Fibroblast of lung (primary cell): ENCODE results near the gene HINT2. TPM values are rescaled to one million over a fixed set of nuclear protein-coding genes. Genes with fewer than 3 reads are reported as not detected.

ENCODE experiments used
- DNase-seq, 2 donors: peaks; one replicate each; pipeline versions ENCODE4 v3.0.0 to v3.0.0-alpha.2; 2010; ENCODE audit warnings: low read depth in 2 of 2
- H2AFZ ChIP-seq: 2 replicates; pipeline ENCODE4 v1.5.1; 2012; ENCODE audit warnings: low read length, control low read depth, inconsistent platforms
- H3K27ac ChIP-seq: 2 replicates; pipeline ENCODE4 v1.5.1; 2011; ENCODE audit warnings: low read length, control low read depth; ENCODE audit not compliant: insufficient read depth
- H3K27me3 ChIP-seq: 2 replicates; pipeline ENCODE4 v1.5.1; 2011; ENCODE audit warnings: mild to moderate bottlenecking, low read length; ENCODE audit not compliant: control insufficient read depth, insufficient read depth
- H3K36me3 ChIP-seq: 2 replicates; pipeline ENCODE4 v1.5.1; 2011; ENCODE audit warnings: low read length; ENCODE audit not compliant: control insufficient read depth, insufficient read depth
- H3K4me1 ChIP-seq: 2 replicates; pipeline ENCODE4 v1.5.1; 2011; ENCODE audit warnings: low read length; ENCODE audit not compliant: control insufficient read depth, insufficient read depth; ENCODE audit errors: extremely low read depth
- H3K4me2 ChIP-seq: 2 replicates; pipeline ENCODE4 v1.5.1; 2011; ENCODE audit warnings: low read length, control low read depth; ENCODE audit not compliant: insufficient read depth; ENCODE audit errors: extremely low read depth
- H3K4me3 ChIP-seq, 4 experiments: fragments of 200-600 bp in 1 of 4; sonication (generic) in 1 of 4; replicated peaks in 1 of 4; 2 replicates each; pipeline ENCODE4 v1.5.1; 2011 to 2016; ENCODE audit warnings: low read length in 4 of 4, low read depth in 3 of 4, mild to moderate bottlenecking in 3 of 4, control low read depth in 2 of 4, inconsistent platforms in 1 of 4, mixed read lengths in 1 of 4; ENCODE audit not compliant: insufficient read depth in 1 of 4; ENCODE audit errors: control extremely low read depth in 1 of 4
- H3K79me2 ChIP-seq: 2 replicates; pipeline ENCODE4 v1.5.1; 2012; ENCODE audit warnings: mild to moderate bottlenecking, low read length, inconsistent platforms; ENCODE audit not compliant: control insufficient read depth, insufficient read depth
- H3K9ac ChIP-seq: 2 replicates; pipeline ENCODE4 v1.5.1; 2011; ENCODE audit warnings: mild to moderate bottlenecking, low read length, control low read depth; ENCODE audit not compliant: insufficient read depth
- H3K9me3 ChIP-seq: 2 replicates; pipeline ENCODE4 v1.5.1; 2012; ENCODE audit warnings: low read depth, low read length; ENCODE audit not compliant: control insufficient read depth, insufficient read depth
- H4K20me1 ChIP-seq: 2 replicates; pipeline ENCODE4 v1.5.1; 2011; ENCODE audit warnings: low read length; ENCODE audit not compliant: control insufficient read depth, insufficient read depth; ENCODE audit errors: extremely low read depth
- EZH2 ChIP-seq: IDR thresholded peaks from 2 replicates; pipeline ENCODE4 v1.5.1; 2012; ENCODE audit warnings: low read length, control low read depth, mild to moderate bottlenecking; ENCODE audit errors: missing control alignments
- polyA plus RNA-seq, 2 donors: library from polyadenylated mRNA; depleted of rRNA in 1 of 2; stranded (reverse) in 1 of 2; unstranded in 1 of 2; fragments of >200 nt; gene quantifications; 2 replicates each; pipeline ENCODE4 v1.2.1, GENCODE V29; 2011 to 2012; ENCODE audit warnings: missing spikeins in 1 of 2
- total RNA-seq: library from RNA; depleted of rRNA; stranded (reverse); fragments of >200 nt; gene quantifications from 2 replicates; pipeline ENCODE4 v1.2.1, GENCODE V29; 2014
- TF ChIP-seq, protein P1 (sequence below), 2 donors: IDR thresholded peaks in 1 of 2; conservative IDR thresholded peaks in 1 of 2; 1 replicate in 1 of 2; 2 replicates in 1 of 2; pipeline ENCODE4 v1.5.1; 2011 to 2012; ENCODE audit warnings: low read length in 2 of 2, control low read depth in 1 of 2, inconsistent platforms in 1 of 2, low read depth in 1 of 2, mild to moderate bottlenecking in 1 of 2

Gene HINT2
- total and polyA plus RNA-seq, 2 donors (not counting 1 experiment from before 2014, with no cell fraction given): 13.1 to 34.2 TPM

DNA sequence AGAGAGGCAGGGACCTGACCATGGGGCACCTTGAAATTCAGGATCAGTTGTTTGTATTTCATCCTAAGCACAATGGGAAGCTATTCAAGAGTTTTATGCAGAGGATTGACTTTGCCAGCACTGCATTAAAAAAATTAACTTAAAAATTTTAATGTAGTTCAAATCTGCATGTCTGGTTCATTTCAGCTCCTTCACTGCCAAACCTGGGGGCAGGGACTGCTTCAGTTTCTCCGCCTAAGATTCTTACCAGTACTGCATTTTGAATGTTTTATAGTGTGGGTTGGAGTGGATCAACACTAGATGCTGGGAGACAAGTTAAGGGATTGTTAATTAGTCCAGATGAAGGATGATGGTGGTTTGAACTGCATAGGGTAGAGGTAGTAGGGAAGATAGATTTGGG, 45.1 kb downstream of the HINT2 start:
- DNase-seq: no peak
- Histone ChIP-seq H3K4me1 (no peaks in the 10 kb centered on the region), H3K4me3 (no peak overlapping the region), H3K9me3 (no peaks in the 10 kb centered on the region), H3K27me3 (peaks cover 11% of the 10 kb centered on the region), H2AFZ (no peak overlapping the region), H3K4me2 (no peak overlapping the region), H3K9ac (no peak overlapping the region), H3K27ac (no peak overlapping the region), H3K36me3 (no peaks in the 10 kb centered on the region), H4K20me1 (no peaks in the 10 kb centered on the region), H3K79me2 (no peaks in the 10 kb centered on the region)
- no peak for TF ChIP-seq EZH2
- TF ChIP-seq, protein P1, sequence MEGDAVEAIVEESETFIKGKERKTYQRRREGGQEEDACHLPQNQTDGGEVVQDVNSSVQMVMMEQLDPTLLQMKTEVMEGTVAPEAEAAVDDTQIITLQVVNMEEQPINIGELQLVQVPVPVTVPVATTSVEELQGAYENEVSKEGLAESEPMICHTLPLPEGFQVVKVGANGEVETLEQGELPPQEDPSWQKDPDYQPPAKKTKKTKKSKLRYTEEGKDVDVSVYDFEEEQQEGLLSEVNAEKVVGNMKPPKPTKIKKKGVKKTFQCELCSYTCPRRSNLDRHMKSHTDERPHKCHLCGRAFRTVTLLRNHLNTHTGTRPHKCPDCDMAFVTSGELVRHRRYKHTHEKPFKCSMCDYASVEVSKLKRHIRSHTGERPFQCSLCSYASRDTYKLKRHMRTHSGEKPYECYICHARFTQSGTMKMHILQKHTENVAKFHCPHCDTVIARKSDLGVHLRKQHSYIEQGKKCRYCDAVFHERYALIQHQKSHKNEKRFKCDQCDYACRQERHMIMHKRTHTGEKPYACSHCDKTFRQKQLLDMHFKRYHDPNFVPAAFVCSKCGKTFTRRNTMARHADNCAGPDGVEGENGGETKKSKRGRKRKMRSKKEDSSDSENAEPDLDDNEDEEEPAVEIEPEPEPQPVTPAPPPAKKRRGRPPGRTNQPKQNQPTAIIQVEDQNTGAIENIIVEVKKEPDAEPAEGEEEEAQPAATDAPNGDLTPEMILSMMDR (conservative IDR thresholded peaks at IDR 0.05 in 1 of 2, IDR thresholded peaks at IDR 0.05 in 1 of 2; ENCODE audit: low read depth in 1 of 2, low read length in 2 of 2): no peak

DNA sequence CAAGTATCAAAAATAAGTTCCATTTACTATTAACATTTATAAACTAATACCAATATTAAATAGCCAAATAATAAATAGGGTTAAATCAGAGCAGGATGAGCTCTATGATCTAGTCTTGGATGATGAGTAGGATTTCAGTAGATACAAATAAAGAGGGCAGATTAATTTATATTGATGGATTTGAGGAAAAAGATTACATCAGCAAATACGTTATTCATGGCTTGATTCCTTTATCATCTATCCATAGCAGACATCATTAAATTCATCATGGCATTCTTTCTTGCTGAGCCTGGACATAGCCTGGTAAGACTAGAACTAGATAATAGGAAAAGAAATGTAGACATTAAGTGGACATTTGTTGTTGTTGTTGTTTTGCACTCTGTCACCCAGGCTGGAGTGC, 47.4 kb downstream of the HINT2 start:
- Histone ChIP-seq H4K20me1 (no peaks in the 10 kb centered on the region), H3K4me2 (no peak overlapping the region), H2AFZ (no peak overlapping the region), H3K9ac (no peak overlapping the region), H3K79me2 (no peaks in the 10 kb centered on the region), H3K36me3 (no peaks in the 10 kb centered on the region), H3K4me3 (no peak overlapping the region), H3K4me1 (no peaks in the 10 kb centered on the region), H3K9me3 (no peaks in the 10 kb centered on the region), H3K27ac (no peak overlapping the region), H3K27me3 (peaks cover 11% of the 10 kb centered on the region)
- DNase-seq: no peak
- TF ChIP-seq, protein P1 (conservative IDR thresholded peaks at IDR 0.05 in 1 of 2, IDR thresholded peaks at IDR 0.05 in 1 of 2; ENCODE audit: low read depth in 1 of 2, low read length in 2 of 2): no peak
- no peak for TF ChIP-seq EZH2

DNA sequence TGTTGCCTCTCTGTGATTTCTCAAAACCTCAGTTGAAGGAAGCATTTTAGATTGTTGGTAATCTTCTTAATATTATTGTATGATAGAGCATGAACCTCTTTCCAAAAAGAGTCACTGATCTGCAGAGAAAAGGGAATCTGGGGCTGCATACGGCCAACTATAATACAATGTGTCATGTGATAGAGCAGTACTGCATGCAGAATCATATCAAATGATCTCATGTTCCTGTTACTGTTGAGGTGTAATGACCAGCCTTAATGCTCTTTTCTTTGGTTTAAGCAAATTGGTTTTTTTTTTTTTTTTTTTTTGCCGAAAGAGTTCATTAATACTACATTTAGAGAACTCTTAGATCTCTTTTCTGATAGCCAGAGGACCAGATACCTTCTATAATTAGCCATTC, 47.8 kb downstream of the HINT2 start:
- Histone ChIP-seq H4K20me1 (no peaks in the 10 kb centered on the region), H3K4me1 (no peaks in the 10 kb centered on the region), H3K36me3 (no peaks in the 10 kb centered on the region), H3K9me3 (no peaks in the 10 kb centered on the region), H3K79me2 (no peaks in the 10 kb centered on the region), H3K4me3 (no peak overlapping the region), H3K27me3 (peaks cover 11% of the 10 kb centered on the region), H3K9ac (no peak overlapping the region), H3K4me2 (no peak overlapping the region), H2AFZ (no peak overlapping the region), H3K27ac (no peak overlapping the region)
- no peak for DNase-seq
- TF ChIP-seq, protein P1 (conservative IDR thresholded peaks at IDR 0.05 in 1 of 2, IDR thresholded peaks at IDR 0.05 in 1 of 2; ENCODE audit: low read depth in 1 of 2, low read length in 2 of 2): no peak
- TF ChIP-seq EZH2: no peak
